OCI-LY1 (cell line): ENCODE data around the gene EIF1B.

Experiments
- H2AFZ ChIP-seq: fragments of 200-600 bp; sonication (generic), shearing (Covaris generic); 2 replicates; pipeline ENCODE4 v1.6.0; 2014; ENCODE audit warnings: antibody characterized with exemption, mild to moderate bottlenecking, low read length
- H3F3A ChIP-seq: fragments of 200-600 bp; sonication (generic), shearing (Covaris generic); 2 replicates; pipeline ENCODE4 v1.6.0; 2014; ENCODE audit warnings: mild to moderate bottlenecking, antibody characterized with exemption, low read length, moderate library complexity; ENCODE audit not compliant: insufficient read depth
- H3K27ac ChIP-seq: fragments of 200-600 bp; sonication (generic); 2 replicates; pipeline ENCODE4 v1.5.1; 2014; ENCODE audit warnings: low read length, mixed run types, mild to moderate bottlenecking, low read depth; ENCODE audit not compliant: poor library complexity, severe bottlenecking
- H3K27me3 ChIP-seq: fragments of 200-600 bp; sonication (generic); 2 replicates; pipeline ENCODE4 v1.6.0; 2014; ENCODE audit warnings: antibody characterized with exemption, mild to moderate bottlenecking, low read length, moderate library complexity; ENCODE audit not compliant: insufficient read depth
- H3K36me3 ChIP-seq: fragments of 200-600 bp; sonication (generic); 2 replicates; pipeline ENCODE4 v1.6.1; 2014; ENCODE audit warnings: mild to moderate bottlenecking, antibody characterized with exemption, low read length, moderate library complexity, mixed read lengths; ENCODE audit not compliant: insufficient read depth
- H3K4me1 ChIP-seq: fragments of 200-600 bp; sonication (generic); 2 replicates; pipeline ENCODE4 v1.5.1; 2014; ENCODE audit warnings: mild to moderate bottlenecking, low read length, moderate library complexity; ENCODE audit not compliant: insufficient read depth, severe bottlenecking
- H3K4me2 ChIP-seq: fragments of 200-600 bp; sonication (generic), shearing (Covaris generic); 2 replicates; pipeline ENCODE4 v1.6.1; 2014; ENCODE audit warnings: low read length
- H3K4me3 ChIP-seq: fragments of 200-600 bp; sonication (generic); 2 replicates; pipeline ENCODE4 v1.5.1; 2014; ENCODE audit warnings: low read length, low read depth, mild to moderate bottlenecking, mixed read lengths; ENCODE audit not compliant: poor library complexity, severe bottlenecking
- H3K79me2 ChIP-seq: fragments of 200-600 bp; shearing (Covaris generic); 2 replicates; pipeline ENCODE4 v1.6.1; 2016; ENCODE audit warnings: mixed run types, low read length, mixed read lengths; ENCODE audit not compliant: insufficient read depth
- H3K9ac ChIP-seq: fragments of 200-600 bp; sonication (generic), shearing (Covaris generic); 2 replicates; pipeline ENCODE4 v1.6.1; 2014; ENCODE audit warnings: mild to moderate bottlenecking, low read length, mixed read lengths
- H3K9me2 ChIP-seq: fragments of 200-600 bp; sonication (generic), shearing (Covaris generic); 2 replicates; pipeline ENCODE4 v1.6.1; 2014; ENCODE audit warnings: low read depth, mild to moderate bottlenecking, low read length, mixed read lengths
- H3K9me3 ChIP-seq: fragments of 200-600 bp; shearing (Covaris generic); 2 replicates; pipeline ENCODE4 v1.6.1; 2014; ENCODE audit warnings: low read length, mixed read lengths
- H4K20me1 ChIP-seq: fragments of 200-600 bp; sonication (generic), shearing (Covaris generic); 2 replicates; pipeline ENCODE4 v1.6.0; 2016; ENCODE audit warnings: mild to moderate bottlenecking, low read length; ENCODE audit not compliant: insufficient read depth
- CTCF ChIP-seq: fragments of 200-600 bp; sonication (generic), shearing (Covaris generic); IDR thresholded peaks from 2 replicates; pipeline ENCODE4 v1.5.1; 2017; ENCODE audit warnings: mild to moderate bottlenecking, antibody characterized with exemption, low read length, moderate library complexity, mixed read lengths
- EZH2 ChIP-seq: fragments of 200-600 bp; sonication (generic), shearing (Covaris generic); IDR thresholded peaks from 2 replicates; pipeline ENCODE4 v1.8.0; 2017; ENCODE audit warnings: borderline replicate concordance, mixed run types, mild to moderate bottlenecking, antibody characterized with exemption, low read length, moderate library complexity, mixed read lengths

The EIF1B gene

GRCh38 chr3:40307176-40307575 is 2.3 kb upstream of the EIF1B start:
- Histone ChIP-seq H3K79me2 (peaks cover 11% of the 10 kb centered on the region; the same call in 1 of the 2 replicates), H2AFZ (no peak overlapping the region), H3K9me3 (no peaks in the 10 kb centered on the region), H3K36me3 (peaks cover 15% of the 10 kb centered on the region), H4K20me1 (no peaks in the 10 kb centered on the region), H3F3A (no peaks in the 10 kb centered on the region), H3K27ac (no peak overlapping the region), H3K4me1 (peaks cover 27% of the 10 kb centered on the region), H3K4me3 (no peak overlapping the region), H3K9ac (no peak overlapping the region), H3K9me2 (no peaks in the 10 kb centered on the region), H3K27me3 (no peaks in the 10 kb centered on the region), H3K4me2 (no peak overlapping the region)
- no peak for TF ChIP-seq EZH2
- TF ChIP-seq CTCF, result no peak

- H3K4me1 ChIP-seq, result peaks cover 27% of the 10 kb centered on the region
- no peaks in the 10 kb centered on the region for H3K9me3 ChIP-seq
- H3K27me3 ChIP-seq, result no peaks in the 10 kb centered on the region
- peaks cover 11% of the 10 kb centered on the region; the same call in 1 of the 2 replicates for H3K79me2 ChIP-seq
- peak overlapping the region; percentile 86 for H2AFZ ChIP-seq
- H3K4me2 ChIP-seq, result peak overlapping the region; percentile 84
- H3F3A ChIP-seq, result no peaks in the 10 kb centered on the region
- TF ChIP-seq CTCF (no peak), EZH2 (no peak)
- no peaks in the 10 kb centered on the region for H3K9me2 ChIP-seq
- H3K36me3 ChIP-seq, result peaks cover 32% of the 10 kb centered on the region
- peak overlapping the region; percentile 80 for H3K9ac ChIP-seq
- no peaks in the 10 kb centered on the region for H4K20me1 ChIP-seq
- H3K4me3 ChIP-seq, result peak overlapping the region; percentile 96
- no peak overlapping the region for H3K27ac ChIP-seq
Measured at GRCh38 chr3:40308725-40309417, 636 bp upstream of the EIF1B start.

DNA sequence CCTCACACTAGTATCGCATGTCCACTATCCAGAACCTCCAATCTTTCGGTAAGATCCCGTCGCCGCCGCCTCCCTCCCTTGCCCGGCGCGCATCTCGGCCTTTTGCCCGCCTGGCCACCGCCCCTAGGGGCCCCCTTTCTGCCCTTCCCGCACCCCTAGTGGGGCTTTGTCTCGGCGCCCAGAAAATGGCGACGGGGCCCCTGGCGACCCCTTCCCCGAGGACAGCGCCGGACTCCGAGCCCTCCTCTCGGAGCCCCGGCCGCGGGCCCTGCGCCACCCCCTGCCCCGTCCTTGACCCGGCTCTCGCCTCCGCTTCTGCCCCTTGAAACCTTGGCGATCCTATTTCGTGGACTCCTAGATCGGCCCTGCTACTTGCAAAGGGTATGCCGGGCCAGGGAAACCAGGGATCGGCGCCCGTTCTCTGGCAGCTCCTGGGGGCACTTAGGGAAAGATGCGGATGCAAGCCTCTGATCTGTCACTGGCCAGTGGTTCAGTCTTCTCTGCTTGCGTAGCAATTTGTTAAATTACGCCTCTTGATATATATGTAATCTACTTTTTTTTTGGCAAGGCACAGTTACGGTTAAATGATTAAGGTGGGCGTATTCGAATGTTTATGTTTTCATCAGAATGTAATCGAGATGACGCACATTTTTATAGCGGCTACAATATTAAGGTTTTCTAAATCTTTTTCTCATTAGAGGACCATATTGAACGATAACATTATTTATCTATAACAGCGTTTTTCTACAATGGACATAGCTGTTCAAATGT is 603 bp downstream of the EIF1B start:
- H2AFZ ChIP-seq, result peak overlapping the region; percentile 44; the same call in 1 of the 2 replicates
- peaks cover 11% of the 10 kb centered on the region; the same call in 1 of the 2 replicates for H3K79me2 ChIP-seq
- no peaks in the 10 kb centered on the region for H4K20me1 ChIP-seq
- H3K36me3 ChIP-seq, result peaks cover 35% of the 10 kb centered on the region
- no peaks in the 10 kb centered on the region for H3K9me2 ChIP-seq
- TF ChIP-seq CTCF (no peak), EZH2 (no peak)
- H3F3A ChIP-seq, result no peaks in the 10 kb centered on the region
- H3K4me1 ChIP-seq, result peaks cover 27% of the 10 kb centered on the region
- peak overlapping the region; percentile 57 for H3K27ac ChIP-seq
- no peaks in the 10 kb centered on the region for H3K27me3 ChIP-seq
- H3K4me2 ChIP-seq, result peak overlapping the region; percentile 92
- peak overlapping the region; percentile 96 for H3K4me3 ChIP-seq
- peak overlapping the region; percentile 98 for H3K9ac ChIP-seq
- H3K9me3 ChIP-seq, result no peaks in the 10 kb centered on the region
